HG02840 (cell line): ENCODE data around the gene KRT12.

Experiments
- ATAC-seq: cut with Tn5 transposase; IDR thresholded peaks from one replicate; pipeline ENCODE4 v1.9.1; 2021; ENCODE audit warnings: mild to moderate bottlenecking, moderate library complexity, moderate number of reproducible peaks; ENCODE audit not compliant: unreplicated experiment, low FRiP score

Gene KRT12

GRCh38 chr17:40866838-40867237 is at the start of gene KRT12:
Gene KRT12 (minus strand): TSS chr17:40867223. CDS start chr17:40867186, 37 bp downstream.
- no peak for ATAC-seq

GRCh38 chr17:40916366-40916765 is 49.3 kb upstream of the KRT12 start:
- no peak for ATAC-seq

DNA sequence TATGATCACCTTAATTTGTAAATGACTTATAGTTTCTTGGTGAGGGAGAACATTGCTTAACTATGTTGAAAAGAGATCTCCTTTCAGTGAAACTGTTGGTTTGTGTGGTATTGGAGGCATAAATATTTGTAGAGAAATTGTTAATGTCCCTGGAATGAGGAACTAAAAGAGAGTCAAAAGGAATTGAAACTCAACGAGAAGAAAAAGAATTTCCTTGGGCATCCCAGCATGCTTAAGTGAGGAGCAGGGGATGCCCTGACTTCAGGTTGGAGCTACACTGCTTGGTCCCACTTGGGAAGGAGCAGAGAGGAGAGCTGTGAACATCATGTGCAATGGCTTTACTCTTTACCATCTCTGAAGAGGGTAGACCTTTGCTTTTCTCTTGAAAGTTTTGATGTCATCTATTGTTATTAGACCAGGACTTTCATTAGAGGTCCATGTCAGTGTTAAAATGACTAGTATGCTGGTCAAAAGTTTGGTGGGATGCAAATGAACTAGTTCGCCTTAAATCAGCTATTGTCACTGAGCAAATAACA is 48.8 kb upstream of the KRT12 start:
- no peak for ATAC-seq

DNA sequence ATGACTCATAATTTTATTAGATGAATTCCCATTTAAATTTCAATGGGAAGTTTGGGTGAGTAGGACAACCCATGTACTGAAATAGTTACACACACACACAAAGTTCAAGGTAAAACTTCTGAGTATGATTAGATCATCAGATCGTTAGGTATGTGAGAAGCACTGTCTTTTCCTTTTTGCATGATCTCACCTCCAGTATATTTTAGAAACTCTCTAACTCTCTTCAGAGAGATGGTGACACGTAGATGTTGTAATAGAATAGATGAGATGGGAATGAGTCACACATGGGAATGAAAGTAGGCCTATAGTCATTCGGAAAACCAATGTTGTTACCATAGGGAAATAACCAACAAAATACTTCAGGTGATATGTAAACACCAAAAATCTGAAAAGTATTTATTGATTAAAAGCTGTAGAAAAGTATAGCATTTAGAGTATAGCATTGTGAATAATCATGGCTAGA is 48.2 kb upstream of the KRT12 start:
- ATAC-seq: no peak

DNA sequence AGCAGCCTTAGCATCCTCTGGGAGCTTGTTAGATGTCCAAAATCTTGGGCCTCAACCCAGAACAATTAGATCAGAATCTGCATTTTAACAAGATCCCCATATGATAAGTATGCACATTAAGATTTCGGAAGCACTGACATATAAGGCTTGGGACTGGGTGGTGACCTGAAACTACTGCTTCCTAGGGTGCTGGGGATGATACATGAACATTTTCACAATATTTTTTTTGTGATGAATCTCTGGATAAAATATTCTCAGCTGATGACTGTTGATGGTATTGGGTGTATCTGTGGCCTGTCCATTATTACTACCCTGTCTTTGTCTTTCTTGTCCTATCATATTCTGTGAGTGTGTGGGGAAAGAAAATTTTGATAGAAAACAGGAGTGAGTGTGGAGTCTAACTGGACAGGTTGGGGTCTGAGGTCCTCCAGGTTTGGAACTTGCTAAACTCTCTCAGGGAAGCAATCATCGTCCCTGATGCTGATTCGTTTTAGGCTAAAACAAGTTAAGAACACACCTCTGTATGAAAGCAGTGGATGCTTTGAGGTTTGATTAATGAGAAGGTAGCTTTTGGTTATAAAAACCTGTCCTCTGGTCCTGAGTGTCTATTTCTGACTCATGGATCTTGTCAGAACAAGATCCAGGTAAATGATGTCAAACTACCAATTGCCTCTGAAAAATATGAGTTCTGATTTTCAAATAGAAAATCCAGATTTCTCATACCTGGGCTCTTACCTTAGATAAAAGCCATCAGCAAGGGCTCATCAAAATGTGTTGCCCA is 47.2 kb upstream of the KRT12 start:
- no peak for ATAC-seq

DNA sequence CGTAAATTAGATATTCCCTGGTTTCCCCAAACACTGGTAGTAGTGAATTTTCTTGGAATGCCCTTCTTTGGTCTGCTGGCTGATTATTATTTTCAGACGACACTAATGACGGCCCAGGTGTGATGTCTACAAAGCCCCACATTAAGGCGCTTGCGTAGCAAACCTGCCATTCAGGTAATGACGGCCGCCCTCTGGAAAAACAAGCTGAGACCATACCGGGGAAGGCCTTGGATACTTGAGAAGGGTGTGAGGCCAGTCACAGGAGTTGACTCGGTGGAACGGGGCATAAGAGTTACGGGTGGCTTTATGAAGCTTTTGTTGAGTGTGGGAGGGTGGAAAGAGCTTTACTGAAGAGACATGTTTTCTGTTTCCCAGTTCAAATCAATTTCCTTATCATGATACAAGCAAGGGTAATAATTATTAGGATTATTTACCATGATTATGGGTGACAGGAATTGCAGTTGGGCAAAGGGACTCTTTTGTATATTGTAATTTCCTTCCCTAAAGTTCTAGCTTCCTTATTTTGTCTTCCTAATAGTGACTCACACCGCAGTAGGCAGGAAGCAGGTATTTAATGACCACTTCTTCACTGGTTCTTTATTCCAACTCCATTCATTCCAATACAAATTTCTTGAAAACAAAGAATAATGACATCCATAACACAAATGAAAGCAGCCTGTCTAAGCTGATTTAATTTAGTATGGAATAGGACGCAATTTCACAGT is 45.6 kb upstream of the KRT12 start:
- no peak for ATAC-seq

- no peak for ATAC-seq
Measured at GRCh38 chr17:40910441-40910841, 43.4 kb upstream of the KRT12 start.

DNA sequence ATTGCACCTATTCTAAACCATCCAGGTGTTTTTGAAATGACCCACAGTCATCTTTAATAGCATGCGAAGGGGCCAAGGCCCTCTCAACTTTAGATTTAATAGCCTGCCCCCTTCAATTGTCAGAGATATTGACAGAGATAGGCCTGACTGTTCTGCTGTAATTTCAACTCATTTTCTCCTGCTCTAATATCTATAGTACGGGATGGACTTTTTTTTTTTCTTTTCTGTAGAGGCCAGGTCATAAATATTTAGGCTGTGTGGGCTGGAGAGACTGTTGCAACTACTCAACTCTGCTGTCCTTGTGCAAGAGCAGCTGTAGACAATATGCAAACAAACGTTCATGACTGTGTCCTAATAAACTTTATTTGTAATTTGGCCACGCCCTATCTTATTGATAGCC is 42.7 kb upstream of the KRT12 start:
- ATAC-seq: no peak

- ATAC-seq: no peak
Measured at GRCh38 chr17:40909351-40909750, 42.3 kb upstream of the KRT12 start.

DNA sequence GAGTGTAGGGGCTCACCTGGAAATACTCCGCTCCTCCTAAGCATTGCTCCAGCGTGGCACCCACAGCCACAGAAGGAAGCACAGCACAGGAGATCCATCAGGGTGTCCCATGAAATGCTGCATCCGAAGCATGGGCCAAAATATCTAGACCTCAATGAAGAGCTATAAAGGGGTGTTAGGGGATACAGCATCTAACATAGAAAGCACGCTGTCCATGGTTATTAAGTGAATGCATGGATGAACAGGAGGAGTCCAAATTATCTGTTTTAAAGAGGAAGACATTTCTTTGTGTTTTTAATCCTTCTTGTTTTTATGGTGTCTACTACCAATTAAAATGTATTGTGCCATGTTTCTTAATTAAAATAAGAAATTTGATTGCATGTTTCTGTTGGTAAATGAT is 39.6 kb upstream of the KRT12 start:
- ATAC-seq: no peak

DNA sequence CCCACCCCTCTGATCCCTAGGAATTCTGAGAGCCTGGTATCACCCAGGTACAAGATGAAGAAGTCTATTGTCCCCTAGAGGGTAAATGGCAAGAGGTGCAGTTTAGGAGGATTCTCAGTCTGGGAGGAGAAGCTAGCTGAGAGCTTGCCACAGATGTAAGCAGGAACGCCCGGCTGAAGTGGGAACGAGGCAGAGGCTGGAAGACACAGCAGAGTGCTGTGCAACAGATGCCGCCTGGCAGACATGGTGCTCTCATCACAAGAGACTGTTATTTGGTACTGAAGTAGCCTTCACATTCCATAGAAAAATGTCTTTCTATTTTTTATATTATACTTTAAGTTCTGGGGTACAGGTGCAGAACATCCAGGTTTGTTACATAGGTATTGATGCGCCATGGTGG is 38.3 kb upstream of the KRT12 start:
- no peak for ATAC-seq

- no peak for ATAC-seq
Measured at GRCh38 chr17:40903129-40903847, 36.3 kb upstream of the KRT12 start.

- no peak for ATAC-seq
Measured at GRCh38 chr17:40902498-40902897, 35.5 kb upstream of the KRT12 start.

DNA sequence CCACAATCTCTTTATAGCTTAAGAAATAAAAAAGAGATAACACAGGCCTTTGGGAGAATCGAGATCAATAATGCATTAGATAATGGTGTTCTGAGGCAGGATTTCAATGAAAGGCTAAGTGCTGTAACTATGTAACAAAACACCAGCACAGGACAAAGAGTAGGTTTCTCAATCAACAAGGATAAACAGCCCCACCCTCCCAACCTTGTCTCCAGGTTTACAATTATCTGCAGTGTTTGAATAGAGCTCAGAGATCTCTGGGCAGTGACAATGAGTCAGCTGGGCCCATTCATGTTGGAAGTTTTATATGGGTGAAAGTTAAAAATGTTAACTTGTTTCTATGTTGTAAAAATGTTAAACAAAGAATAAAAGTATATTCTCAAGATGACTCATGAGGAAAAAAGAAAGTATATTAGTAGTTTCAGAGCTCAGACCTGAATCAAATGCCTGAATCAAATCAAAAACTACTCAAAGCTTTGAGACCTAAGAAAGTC is 35.0 kb upstream of the KRT12 start:
- no peak for ATAC-seq

GRCh38 chr17:40900809-40901356 is 33.9 kb upstream of the KRT12 start:
- no peak for ATAC-seq

DNA sequence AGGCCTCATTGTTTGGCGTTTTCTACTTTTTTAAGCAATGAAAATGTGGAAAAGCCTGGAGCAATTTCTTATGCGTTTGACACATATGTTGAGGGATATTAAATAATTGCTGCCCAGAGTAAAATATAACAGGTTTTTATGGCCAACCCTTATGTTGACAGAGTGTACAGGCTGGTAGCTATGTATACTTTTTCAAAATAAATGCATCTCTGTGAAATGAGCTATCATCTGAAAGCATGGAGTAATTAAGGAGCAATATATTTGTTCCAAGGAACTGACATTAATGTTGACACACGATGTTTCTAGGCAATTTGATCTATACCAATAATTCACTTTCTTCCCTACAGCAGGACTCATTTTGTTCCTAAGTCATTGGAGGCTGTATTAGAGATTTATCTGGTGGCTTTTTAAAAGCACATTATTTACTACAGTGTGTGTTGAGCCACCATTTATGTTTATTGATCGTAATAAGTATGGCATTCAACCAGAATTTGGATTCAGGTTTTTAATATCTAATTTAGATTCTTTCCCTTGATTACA is 30.0 kb upstream of the KRT12 start:
- no peak for ATAC-seq

DNA sequence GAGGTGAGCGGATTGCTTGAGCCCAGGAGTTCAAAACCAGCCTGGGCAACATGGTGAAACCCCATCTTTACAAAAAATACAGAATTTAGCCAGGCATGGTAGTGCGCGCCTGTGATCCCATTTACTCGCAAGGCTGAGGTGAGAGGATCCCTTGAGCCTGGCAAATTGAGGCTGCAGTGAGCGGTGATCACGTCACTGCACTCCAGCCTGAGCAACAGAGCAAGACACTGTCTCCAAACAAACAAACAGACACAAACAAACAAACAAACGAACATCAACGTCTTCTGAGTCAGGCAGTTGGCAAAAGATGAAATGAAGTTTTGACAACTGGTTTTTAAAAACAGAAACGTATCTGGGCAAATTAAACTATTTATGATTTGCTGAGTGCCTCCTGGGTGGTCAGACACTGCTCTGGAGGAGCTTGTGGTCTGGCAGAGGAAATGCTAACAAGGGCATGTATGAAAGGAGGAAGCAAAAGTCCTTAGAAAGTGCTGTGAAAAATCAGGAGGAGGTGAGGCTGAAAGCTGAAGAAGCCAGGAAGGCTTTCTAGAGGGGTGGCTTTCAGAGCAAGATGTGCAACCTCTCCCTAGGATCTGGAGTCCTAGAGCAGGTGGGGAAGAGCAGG is 28.2 kb upstream of the KRT12 start:
- no peak for ATAC-seq

DNA sequence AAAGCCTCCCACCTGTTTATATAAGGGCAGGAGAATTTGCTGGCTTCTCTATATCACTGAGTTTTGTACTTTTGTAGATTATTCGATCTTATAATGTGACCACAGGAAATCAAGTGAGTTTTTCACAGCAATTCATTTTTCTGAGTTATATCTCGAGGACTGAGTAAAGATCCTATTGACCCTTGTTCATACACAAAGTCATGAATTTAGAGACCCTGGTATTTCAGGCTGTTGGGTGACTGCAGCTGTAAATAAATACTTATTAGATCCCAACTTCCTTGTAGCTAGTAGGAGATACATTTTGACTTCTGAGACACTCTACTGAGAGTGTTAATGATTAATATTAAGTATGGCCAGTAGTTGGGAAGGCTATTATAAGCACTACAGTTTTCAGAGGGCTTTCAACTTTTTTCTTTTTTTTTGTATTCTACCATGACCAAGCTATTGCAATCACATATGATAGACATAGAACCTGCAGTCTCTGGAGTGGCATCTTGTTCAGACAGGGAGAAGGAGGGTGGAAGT is 21.2 kb upstream of the KRT12 start:
- ATAC-seq: no peak

- no peak for ATAC-seq
Measured at GRCh38 chr17:40886090-40886489, 19.1 kb upstream of the KRT12 start.
